ENCODE results near the gene GPX4. TPM values are rescaled to one million over a fixed set of nuclear protein-coding genes. Genes with fewer than 3 reads are reported as not detected.

Gene GPX4, protein sequence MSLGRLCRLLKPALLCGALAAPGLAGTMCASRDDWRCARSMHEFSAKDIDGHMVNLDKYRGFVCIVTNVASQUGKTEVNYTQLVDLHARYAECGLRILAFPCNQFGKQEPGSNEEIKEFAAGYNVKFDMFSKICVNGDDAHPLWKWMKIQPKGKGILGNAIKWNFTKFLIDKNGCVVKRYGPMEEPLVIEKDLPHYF
- 156 and 288 TPM in 2 replicates for total RNA-seq (ENCODE audit: low replicate concordance)

DNA sequence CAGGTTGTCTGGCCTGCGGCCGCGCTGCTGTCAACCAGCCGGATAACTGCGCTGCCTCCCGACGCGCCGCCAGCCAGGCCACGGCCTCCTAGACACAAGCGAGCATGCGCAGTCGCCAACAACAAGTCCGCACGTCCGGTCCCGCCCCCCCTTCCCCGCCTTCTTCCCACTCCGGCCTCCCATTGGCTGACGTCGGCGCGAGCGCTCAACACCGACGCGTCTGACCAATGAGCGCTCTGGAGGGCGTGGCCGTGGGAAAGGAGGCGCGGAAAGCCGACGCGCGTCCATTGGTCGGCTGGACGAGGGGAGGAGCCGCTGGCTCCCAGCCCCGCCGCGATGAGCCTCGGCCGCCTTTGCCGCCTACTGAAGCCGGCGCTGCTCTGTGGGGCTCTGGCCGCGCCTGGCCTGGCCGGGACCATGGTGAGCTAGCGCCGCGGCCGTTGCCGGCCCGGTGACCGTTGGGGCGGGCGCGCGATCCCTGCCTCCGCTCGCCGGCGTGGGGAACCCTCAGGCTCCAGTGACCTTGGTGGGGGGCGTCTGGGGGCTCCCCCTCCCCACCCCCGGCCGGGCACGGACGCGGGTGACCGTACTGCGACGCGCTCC lies at the start of gene GPX4:
GPX4 (plus strand) TSS at position 287 of the 603 bp plus-strand sequence; CDS start at position 337, 50 bp downstream.
- H3K4me3 ChIP-seq (ENCODE audit: low read depth, low read length): peak within 1 kb of the TSS; percentile 80
- peak; percentile 99 for DNase-seq (ENCODE audit: low read depth)
- TF ChIP-seq, protein P1, sequence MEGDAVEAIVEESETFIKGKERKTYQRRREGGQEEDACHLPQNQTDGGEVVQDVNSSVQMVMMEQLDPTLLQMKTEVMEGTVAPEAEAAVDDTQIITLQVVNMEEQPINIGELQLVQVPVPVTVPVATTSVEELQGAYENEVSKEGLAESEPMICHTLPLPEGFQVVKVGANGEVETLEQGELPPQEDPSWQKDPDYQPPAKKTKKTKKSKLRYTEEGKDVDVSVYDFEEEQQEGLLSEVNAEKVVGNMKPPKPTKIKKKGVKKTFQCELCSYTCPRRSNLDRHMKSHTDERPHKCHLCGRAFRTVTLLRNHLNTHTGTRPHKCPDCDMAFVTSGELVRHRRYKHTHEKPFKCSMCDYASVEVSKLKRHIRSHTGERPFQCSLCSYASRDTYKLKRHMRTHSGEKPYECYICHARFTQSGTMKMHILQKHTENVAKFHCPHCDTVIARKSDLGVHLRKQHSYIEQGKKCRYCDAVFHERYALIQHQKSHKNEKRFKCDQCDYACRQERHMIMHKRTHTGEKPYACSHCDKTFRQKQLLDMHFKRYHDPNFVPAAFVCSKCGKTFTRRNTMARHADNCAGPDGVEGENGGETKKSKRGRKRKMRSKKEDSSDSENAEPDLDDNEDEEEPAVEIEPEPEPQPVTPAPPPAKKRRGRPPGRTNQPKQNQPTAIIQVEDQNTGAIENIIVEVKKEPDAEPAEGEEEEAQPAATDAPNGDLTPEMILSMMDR (IDR thresholded peaks at IDR 0.05; ENCODE audit: insufficient read depth, low read length): no peak

DNA sequence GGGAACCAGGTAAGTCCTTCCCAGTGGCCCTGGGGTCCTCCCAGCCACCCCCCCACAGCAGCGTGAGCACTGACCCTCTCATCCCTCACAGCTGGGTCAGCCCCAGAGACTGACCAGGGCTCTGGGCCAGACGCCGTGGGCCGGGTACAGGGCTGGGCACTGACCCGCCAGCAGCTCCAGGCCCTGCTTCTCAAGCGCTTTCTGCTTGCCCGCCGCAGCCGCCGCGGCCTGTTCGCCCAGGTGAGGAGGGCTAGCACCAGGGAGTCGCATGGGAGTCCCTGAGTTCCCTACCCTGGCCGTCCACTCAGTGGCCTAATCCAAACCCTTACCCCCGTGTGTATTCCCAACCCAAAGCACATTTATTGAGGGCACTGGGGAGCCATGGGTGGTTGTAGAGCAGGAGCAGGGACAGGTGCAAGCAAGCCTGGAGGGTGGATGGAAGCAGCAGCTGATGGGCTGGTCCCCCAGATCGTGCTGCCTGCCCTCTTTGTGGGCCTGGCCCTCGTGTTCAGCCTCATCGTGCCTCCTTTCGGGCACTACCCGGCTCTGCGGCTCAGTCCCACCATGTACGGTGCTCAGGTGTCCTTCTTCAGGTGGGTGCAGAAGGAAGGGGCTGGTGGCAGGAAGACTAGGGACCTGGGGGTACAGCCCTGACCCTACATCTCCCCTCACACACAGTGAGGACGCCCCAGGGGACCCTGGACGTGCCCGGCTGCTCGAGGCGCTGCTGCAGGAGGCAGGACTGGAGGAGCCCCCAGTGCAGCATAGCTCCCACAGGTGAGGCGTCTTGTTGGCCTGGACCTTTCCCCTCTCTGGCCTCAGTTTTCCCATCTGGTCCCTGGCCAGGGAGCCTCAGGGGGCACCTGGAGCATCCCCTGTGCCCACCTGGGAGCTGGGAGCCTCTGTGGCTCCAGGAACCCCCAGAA lies 49.4 kb upstream of the GPX4 start:
- TF ChIP-seq, protein P1 (IDR thresholded peaks at IDR 0.05; ENCODE audit: insufficient read depth, low read length): no peak
- no peak for DNase-seq (ENCODE audit: low read depth)
- H3K4me3 ChIP-seq (ENCODE audit: low read depth, low read length): no peak overlapping the region

DNA sequence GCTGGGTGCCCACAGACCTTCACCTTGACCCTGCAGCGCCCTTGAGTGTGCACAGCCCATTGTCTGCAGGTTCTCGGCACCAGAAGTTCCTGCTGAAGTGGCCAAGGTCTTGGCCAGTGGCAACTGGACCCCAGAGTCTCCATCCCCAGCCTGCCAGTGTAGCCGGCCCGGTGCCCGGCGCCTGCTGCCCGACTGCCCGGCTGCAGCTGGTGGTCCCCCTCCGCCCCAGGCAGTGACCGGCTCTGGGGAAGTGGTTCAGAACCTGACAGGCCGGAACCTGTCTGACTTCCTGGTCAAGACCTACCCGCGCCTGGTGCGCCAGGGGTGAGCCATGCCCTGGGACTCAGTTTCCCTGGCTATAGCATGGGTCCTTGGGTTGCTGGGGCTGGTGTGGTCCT lies 48.8 kb upstream of the GPX4 start:
- no peak for DNase-seq (ENCODE audit: low read depth)
- H3K4me3 ChIP-seq (ENCODE audit: low read depth, low read length): no peak overlapping the region
- TF ChIP-seq, protein P1 (IDR thresholded peaks at IDR 0.05; ENCODE audit: insufficient read depth, low read length): no peak

DNA sequence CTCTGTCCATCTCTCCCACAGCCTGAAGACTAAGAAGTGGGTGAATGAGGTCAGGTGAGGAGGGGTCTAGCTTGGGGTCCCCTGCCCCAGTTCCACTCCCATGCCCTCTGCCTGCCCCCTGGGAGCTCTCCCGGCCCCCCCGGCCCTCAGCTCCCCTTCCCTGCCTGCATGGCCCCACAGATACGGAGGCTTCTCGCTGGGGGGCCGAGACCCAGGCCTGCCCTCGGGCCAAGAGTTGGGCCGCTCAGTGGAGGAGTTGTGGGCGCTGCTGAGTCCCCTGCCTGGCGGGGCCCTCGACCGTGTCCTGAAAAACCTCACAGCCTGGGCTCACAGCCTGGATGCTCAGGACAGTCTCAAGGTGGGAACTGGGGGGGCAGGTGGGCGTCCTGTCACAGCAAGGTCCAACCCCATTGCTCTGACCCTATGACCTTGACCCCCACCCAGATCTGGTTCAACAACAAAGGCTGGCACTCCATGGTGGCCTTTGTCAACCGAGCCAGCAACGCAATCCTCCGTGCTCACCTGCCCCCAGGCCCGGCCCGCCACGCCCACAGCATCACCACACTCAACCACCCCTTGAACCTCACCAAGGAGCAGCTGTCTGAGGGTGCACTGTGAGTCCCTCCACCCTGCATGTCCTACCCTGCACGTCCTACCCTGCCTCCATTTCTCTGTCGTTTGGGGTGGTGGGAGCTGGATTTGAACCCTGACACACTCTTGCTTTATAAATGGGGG lies 47.7 kb upstream of the GPX4 start:
- no peak for DNase-seq (ENCODE audit: low read depth)
- TF ChIP-seq, protein P1 (IDR thresholded peaks at IDR 0.05; ENCODE audit: insufficient read depth, low read length): no peak
- no peak overlapping the region for H3K4me3 ChIP-seq (ENCODE audit: low read depth, low read length)

DNA sequence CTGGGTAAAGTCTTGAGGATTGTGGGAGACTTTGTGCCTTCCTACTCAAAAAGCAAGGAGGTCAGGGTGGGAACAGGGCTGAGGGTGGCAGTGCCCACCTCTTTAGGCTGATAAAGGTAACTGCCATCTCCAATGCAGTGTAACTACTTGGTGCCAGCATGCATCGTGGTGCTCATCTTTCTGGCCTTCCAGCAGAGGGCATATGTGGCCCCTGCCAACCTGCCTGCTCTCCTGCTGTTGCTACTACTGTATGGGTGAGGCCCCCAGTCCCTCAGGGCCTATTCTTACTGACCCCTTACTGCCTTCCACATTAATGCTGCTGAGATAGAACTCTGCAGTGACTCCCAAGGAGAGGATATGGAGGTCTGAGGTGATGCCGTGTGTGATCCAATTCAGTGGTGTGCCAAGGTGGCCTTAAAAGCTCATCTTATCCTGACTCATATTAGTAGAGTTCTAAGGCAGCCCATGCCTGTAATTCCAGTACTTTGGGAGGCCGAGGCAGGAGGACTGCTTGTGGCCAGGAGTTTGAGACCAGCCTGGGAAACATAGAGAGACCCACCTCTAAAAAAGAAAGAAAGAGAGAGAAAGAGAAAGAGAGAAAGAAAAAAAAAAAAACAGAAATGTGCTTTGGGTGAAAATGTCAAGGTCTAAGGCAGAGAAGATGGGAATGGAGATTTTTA lies 46.5 kb upstream of the GPX4 start:
- peak; percentile 69 for DNase-seq (ENCODE audit: low read depth)
- TF ChIP-seq, protein P1 (IDR thresholded peaks at IDR 0.05; ENCODE audit: insufficient read depth, low read length): no peak
- H3K4me3 ChIP-seq (ENCODE audit: low read depth, low read length): no peak overlapping the region

DNA sequence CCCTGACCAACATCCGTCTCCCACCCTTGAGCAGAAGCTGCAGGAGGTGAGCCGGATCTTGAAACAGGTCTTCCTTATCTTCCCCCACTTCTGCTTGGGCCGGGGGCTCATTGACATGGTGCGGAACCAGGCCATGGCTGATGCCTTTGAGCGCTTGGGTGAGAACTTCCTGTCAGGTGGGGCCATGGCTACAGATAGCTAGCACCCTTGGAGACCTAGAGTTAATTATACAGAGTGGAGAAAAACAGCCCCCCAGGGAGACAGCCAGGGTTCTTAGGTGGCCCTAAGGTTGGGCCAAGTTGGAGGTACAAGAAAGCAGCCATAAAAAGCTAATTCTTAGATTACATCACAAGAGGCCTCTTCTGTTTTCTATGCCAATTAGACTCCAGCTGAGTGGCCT lies 45.7 kb upstream of the GPX4 start:
- H3K4me3 ChIP-seq (ENCODE audit: low read depth, low read length): no peak overlapping the region
- TF ChIP-seq, protein P1 (IDR thresholded peaks at IDR 0.05; ENCODE audit: insufficient read depth, low read length): no peak
- DNase-seq (ENCODE audit: low read depth): no peak
